ENCODE results near the gene IRX4. TPM values are rescaled to one million over a fixed set of nuclear protein-coding genes. Genes with fewer than 3 reads are reported as not detected.

Gene IRX4
- total and polyA plus RNA-seq, 2 experiments from 2014 or later = 0.82 to 1.7 TPM

DNA sequence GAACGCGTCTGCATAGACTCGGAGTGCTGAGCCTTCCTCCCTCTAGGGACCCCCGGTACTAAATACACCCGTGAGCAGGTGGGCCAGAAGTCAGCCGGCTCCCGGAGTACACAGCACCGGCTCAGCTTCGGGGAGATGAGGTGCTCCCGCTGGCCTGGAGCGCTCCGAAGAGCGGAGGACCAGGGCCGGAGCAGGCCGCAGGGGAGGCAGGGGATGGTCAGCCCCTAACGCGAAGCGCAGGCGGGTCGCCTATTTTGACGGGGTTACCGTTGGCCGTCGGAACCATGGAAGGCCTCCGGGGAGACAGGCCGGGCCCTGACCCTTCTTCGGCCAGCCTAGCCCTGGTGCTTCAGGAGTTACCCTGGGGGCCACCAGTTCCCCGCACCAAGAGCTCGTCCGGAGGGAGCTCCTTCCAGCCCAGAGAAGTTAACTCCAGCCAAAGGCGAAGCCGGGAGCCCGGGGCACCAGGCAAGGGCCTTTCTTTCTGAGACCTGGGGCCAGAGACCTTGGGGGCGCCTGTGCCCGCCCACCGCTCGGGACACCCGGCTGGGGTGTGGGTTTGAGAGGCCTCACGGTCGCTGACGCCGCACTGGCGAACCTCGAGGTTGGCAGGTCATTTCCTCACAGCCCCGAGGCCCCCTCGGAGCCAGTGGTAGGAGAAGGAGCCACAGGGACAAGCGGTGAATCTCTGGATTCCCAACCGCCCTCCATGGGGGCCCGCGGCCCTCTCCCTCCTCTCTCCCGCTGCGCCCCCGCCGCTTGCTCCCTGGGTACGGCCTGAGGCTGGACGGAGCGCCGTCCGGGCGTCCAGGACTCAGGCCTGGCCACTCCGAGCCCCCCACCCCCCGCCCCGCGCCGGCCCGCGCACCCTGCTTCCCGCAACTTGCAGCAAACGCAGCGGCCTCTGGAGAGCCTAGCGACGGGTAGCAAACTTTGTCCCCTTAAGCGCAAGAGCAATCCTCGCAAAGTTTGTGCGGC lies 3.4 kb upstream of the IRX4 start:
- DNase-seq (ENCODE audit: low spot score) (peak; percentile 30), ATAC-seq (no peak)
- no peaks in the 10 kb centered on the region for H3K36me3 Mint-ChIP-seq (ENCODE audit: low read depth)
- Histone ChIP-seq H3K4me3 (peak overlapping the region; percentile 64), H4K20me1 (replicated peaks; ENCODE audit: insufficient read depth) (no peaks in the 10 kb centered on the region), H2AFZ (peak overlapping the region; percentile 66; the same call in 1 of the 2 replicates), H3K36me3 (ENCODE audit: insufficient read depth) (no peaks in the 10 kb centered on the region), H3K79me2 (replicated peaks; ENCODE audit: insufficient read depth) (no peaks in the 10 kb centered on the region), H3K9me2 (ENCODE audit: insufficient read depth) (no peaks in the 10 kb centered on the region), H3K4me1 (ENCODE audit: insufficient read depth) (peaks cover 22% of the 10 kb centered on the region; the same call in 1 of the 2 replicates), H3K27ac (ENCODE audit: low read depth) (no peak overlapping the region), H3F3A (replicated peaks; ENCODE audit: low read depth) (peaks cover 3% of the 10 kb centered on the region; the same call in 1 of the 2 replicates), H3K4me2 (peak overlapping the region; percentile 86), H3K27me3 (ENCODE audit: insufficient read depth) (peaks cover 93% of the 10 kb centered on the region)
- peaks cover 20% of the 10 kb centered on the region for H3K4me1 Mint-ChIP-seq
- TF ChIP-seq CTCF (conservative IDR thresholded peaks at IDR 0.05; ENCODE audit: low read depth in 2 of 2) = no peak
- TF ChIP-seq NANOG (IDR thresholded peaks at IDR 0.05; ENCODE audit: borderline replicate concordance) = no peak
- TF ChIP-seq REST (IDR thresholded peaks at IDR 0.05; ENCODE audit: unreplicated experiment) = no peak
- TF ChIP-seq, protein P1, sequence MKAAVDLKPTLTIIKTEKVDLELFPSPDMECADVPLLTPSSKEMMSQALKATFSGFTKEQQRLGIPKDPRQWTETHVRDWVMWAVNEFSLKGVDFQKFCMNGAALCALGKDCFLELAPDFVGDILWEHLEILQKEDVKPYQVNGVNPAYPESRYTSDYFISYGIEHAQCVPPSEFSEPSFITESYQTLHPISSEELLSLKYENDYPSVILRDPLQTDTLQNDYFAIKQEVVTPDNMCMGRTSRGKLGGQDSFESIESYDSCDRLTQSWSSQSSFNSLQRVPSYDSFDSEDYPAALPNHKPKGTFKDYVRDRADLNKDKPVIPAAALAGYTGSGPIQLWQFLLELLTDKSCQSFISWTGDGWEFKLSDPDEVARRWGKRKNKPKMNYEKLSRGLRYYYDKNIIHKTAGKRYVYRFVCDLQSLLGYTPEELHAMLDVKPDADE (IDR thresholded peaks at IDR 0.05) = no peak
- peak; percentile 89 for TF ChIP-seq EZH2phosphoT487 (IDR thresholded peaks at IDR 0.05; ENCODE audit: unreplicated experiment)
- no peak for TF ChIP-seq CREB1 (CRISPR knock-in tag; IDR thresholded peaks at IDR 0.05; ENCODE audit: low read depth)
- no peak for TF ChIP-seq POLR2AphosphoS5 (IDR thresholded peaks at IDR 0.05; ENCODE audit: low read depth)
- no peak for TF ChIP-seq ZNF331 (CRISPR knock-in tag; IDR thresholded peaks at IDR 0.05; ENCODE audit: low read depth)
- peak; percentile 94 for TF ChIP-seq EZH2 (IDR thresholded peaks at IDR 0.05; ENCODE audit: low read depth, unreplicated experiment)
- no peak for TF ChIP-seq JUNB (IDR thresholded peaks at IDR 0.05; ENCODE audit: unreplicated experiment)
- no peak for TF ChIP-seq STAT1 (IDR thresholded peaks at IDR 0.05; ENCODE audit: unreplicated experiment)
- TF ChIP-seq, protein P2, sequence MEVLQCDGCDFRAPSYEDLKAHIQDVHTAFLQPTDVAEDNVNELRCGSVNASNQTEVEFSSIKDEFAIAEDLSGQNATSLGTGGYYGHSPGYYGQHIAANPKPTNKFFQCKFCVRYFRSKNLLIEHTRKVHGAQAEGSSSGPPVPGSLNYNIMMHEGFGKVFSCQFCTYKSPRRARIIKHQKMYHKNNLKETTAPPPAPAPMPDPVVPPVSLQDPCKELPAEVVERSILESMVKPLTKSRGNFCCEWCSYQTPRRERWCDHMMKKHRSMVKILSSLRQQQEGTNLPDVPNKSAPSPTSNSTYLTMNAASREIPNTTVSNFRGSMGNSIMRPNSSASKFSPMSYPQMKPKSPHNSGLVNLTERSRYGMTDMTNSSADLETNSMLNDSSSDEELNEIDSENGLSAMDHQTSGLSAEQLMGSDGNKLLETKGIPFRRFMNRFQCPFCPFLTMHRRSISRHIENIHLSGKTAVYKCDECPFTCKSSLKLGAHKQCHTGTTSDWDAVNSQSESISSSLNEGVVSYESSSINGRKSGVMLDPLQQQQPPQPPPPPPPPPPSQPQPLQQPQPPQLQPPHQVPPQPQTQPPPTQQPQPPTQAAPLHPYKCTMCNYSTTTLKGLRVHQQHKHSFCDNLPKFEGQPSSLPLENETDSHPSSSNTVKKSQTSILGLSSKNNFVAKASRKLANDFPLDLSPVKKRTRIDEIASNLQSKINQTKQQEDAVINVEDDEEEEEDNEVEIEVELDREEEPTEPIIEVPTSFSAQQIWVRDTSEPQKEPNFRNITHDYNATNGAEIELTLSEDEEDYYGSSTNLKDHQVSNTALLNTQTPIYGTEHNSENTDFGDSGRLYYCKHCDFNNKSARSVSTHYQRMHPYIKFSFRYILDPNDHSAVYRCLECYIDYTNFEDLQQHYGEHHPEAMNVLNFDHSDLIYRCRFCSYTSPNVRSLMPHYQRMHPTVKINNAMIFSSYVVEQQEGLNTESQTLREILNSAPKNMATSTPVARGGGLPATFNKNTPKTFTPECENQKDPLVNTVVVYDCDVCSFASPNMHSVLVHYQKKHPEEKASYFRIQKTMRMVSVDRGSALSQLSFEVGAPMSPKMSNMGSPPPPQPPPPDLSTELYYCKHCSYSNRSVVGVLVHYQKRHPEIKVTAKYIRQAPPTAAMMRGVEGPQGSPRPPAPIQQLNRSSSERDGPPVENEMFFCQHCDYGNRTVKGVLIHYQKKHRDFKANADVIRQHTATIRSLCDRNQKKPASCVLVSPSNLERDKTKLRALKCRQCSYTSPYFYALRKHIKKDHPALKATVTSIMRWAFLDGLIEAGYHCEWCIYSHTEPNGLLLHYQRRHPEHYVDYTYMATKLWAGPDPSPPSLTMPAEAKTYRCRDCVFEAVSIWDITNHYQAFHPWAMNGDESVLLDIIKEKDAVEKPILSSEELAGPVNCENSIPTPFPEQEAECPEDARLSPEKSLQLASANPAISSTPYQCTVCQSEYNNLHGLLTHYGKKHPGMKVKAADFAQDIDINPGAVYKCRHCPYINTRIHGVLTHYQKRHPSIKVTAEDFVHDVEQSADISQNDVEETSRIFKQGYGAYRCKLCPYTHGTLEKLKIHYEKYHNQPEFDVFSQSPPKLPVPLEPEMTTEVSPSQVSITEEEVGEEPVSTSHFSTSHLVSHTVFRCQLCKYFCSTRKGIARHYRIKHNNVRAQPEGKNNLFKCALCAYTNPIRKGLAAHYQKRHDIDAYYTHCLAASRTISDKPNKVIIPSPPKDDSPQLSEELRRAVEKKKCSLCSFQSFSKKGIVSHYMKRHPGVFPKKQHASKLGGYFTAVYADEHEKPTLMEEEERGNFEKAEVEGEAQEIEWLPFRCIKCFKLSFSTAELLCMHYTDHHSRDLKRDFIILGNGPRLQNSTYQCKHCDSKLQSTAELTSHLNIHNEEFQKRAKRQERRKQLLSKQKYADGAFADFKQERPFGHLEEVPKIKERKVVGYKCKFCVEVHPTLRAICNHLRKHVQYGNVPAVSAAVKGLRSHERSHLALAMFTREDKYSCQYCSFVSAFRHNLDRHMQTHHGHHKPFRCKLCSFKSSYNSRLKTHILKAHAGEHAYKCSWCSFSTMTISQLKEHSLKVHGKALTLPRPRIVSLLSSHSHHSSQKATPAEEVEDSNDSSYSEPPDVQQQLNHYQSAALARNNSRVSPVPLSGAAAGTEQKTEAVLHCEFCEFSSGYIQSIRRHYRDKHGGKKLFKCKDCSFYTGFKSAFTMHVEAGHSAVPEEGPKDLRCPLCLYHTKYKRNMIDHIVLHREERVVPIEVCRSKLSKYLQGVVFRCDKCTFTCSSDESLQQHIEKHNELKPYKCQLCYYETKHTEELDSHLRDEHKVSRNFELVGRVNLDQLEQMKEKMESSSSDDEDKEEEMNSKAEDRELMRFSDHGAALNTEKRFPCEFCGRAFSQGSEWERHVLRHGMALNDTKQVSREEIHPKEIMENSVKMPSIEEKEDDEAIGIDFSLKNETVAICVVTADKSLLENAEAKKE (CRISPR knock-in tag; IDR thresholded peaks at IDR 0.05) = no peak
- TF ChIP-seq ZNF114 (CRISPR knock-in tag; IDR thresholded peaks at IDR 0.05) = no peak
- H3K27ac Mint-ChIP-seq = no peak overlapping the region
- H3K9me3 Mint-ChIP-seq = peaks cover 2% of the 10 kb centered on the region; the same call in 1 of the 3 replicates
- peak overlapping the region; percentile 74; the same call in 2 of the 3 replicates for H3K4me3 Mint-ChIP-seq
- H3K27me3 Mint-ChIP-seq (ENCODE audit: insufficient read depth, low read depth, poor library complexity) = peaks cover 81% of the 10 kb centered on the region

Measured in GM23338 (cell line).